Chondrocyte (in vitro differentiated cells): ENCODE measurements around the gene DIAPH2. TPM values are rescaled to one million over a fixed set of nuclear protein-coding genes. Genes with fewer than 3 reads are reported as not detected.

ENCODE experiments used
- DNase-seq: peaks from one replicate; pipeline ENCODE4 v3.0.0; 2021; ENCODE audit warnings: mixed read lengths, low spot score
- H3K27ac Mint-ChIP-seq: one replicate; pipeline ENCODE4 v1.8.0; 2021; ENCODE audit warnings: mild to moderate bottlenecking, moderate library complexity, mixed read lengths; ENCODE audit not compliant: unreplicated experiment
- H3K27me3 Mint-ChIP-seq: 2 replicates; pipeline ENCODE4 v1.8.0; 2021; ENCODE audit warnings: low read depth, mixed read lengths
- H3K36me3 Mint-ChIP-seq: 2 replicates; pipeline ENCODE4 v1.8.0; 2021; ENCODE audit warnings: low read depth, mixed read lengths
- H3K4me1 Mint-ChIP-seq: 2 replicates; pipeline ENCODE4 v1.8.0; 2021; ENCODE audit warnings: low read depth, mild to moderate bottlenecking, mixed read lengths
- H3K4me3 Mint-ChIP-seq: one replicate; pipeline ENCODE4 v1.8.0; 2021; ENCODE audit warnings: mild to moderate bottlenecking, moderate library complexity, mixed read lengths; ENCODE audit not compliant: unreplicated experiment
- H3K9me3 Mint-ChIP-seq: 2 replicates; pipeline ENCODE4 v1.8.0; 2021; ENCODE audit warnings: low read depth, mixed read lengths
- CTCF ChIP-seq: fragments of 200-600 bp; sonication (generic); IDR thresholded peaks from 2 replicates; pipeline ENCODE4 v1.5.0; 2021; ENCODE audit warnings: antibody characterized with exemption, mild to moderate bottlenecking, moderate library complexity
- total RNA-seq: library from RNA; stranded (reverse); gene quantifications from 3 replicates; pipeline ENCODE4 v1.2.1, GENCODE V29; 2021

The DIAPH2 gene
- total RNA-seq, 1 donor from 2014 or later: 14.5 TPM

- peaks cover 2% of the 10 kb centered on the region for H3K9me3 Mint-ChIP-seq
- no peak for TF ChIP-seq CTCF
- no peak overlapping the region for H3K4me3 Mint-ChIP-seq
- DNase-seq: no peak
- H3K27me3 Mint-ChIP-seq: no peaks in the 10 kb centered on the region
- no peak overlapping the region for H3K27ac Mint-ChIP-seq
- no peaks in the 10 kb centered on the region for H3K36me3 Mint-ChIP-seq
- no peaks in the 10 kb centered on the region for H3K4me1 Mint-ChIP-seq
Measured at GRCh38 chrX:97224148-97224547, 539.5 kb downstream of the DIAPH2 start.

- H3K4me1 Mint-ChIP-seq: no peaks in the 10 kb centered on the region
- H3K9me3 Mint-ChIP-seq: peaks cover 2% of the 10 kb centered on the region
- H3K27ac Mint-ChIP-seq: no peak overlapping the region
- DNase-seq: no peak
- no peak overlapping the region for H3K4me3 Mint-ChIP-seq
- H3K36me3 Mint-ChIP-seq: no peaks in the 10 kb centered on the region
- TF ChIP-seq CTCF: no peak
- H3K27me3 Mint-ChIP-seq: no peaks in the 10 kb centered on the region
Measured at GRCh38 chrX:97229318-97229717, 544.7 kb downstream of the DIAPH2 start.

GRCh38 chrX:97230948-97231347 is 546.3 kb downstream of the DIAPH2 start:
- no peak for DNase-seq
- H3K36me3 Mint-ChIP-seq: no peaks in the 10 kb centered on the region
- H3K4me3 Mint-ChIP-seq: no peak overlapping the region
- no peak for TF ChIP-seq CTCF
- no peak overlapping the region for H3K27ac Mint-ChIP-seq
- H3K9me3 Mint-ChIP-seq: peaks cover under 1% of the 10 kb centered on the region
- H3K27me3 Mint-ChIP-seq: no peaks in the 10 kb centered on the region
- H3K4me1 Mint-ChIP-seq: no peaks in the 10 kb centered on the region

- no peak overlapping the region for H3K4me3 Mint-ChIP-seq
- H3K27me3 Mint-ChIP-seq: no peaks in the 10 kb centered on the region
- H3K36me3 Mint-ChIP-seq: no peaks in the 10 kb centered on the region
- H3K4me1 Mint-ChIP-seq: peaks cover 16% of the 10 kb centered on the region
- TF ChIP-seq CTCF: no peak
- no peaks in the 10 kb centered on the region for H3K9me3 Mint-ChIP-seq
- no peak overlapping the region for H3K27ac Mint-ChIP-seq
- DNase-seq: no peak
Measured at GRCh38 chrX:97234471-97235081, 549.9 kb downstream of the DIAPH2 start.

- Mint-ChIP-seq H3K36me3 (no peaks in the 10 kb centered on the region), H3K4me1 (peaks cover 17% of the 10 kb centered on the region), H3K27me3 (no peaks in the 10 kb centered on the region), H3K9me3 (no peaks in the 10 kb centered on the region), H3K27ac (no peak overlapping the region), H3K4me3 (no peak overlapping the region)
- no peak for DNase-seq
- TF ChIP-seq CTCF: no peak
Measured at GRCh38 chrX:97238632-97239031, 554.0 kb downstream of the DIAPH2 start.
